HepG2 (cell line): ENCODE results near the gene ZBTB32. TPM values are rescaled to one million over a fixed set of nuclear protein-coding genes. Genes with fewer than 3 reads are reported as not detected.

Experiments used
- FOXK1 ChIP-seq: sonication (generic); formaldehyde crosslinking; IDR thresholded peaks from 2 replicates; pipeline ENCODE4 v1.4.0; 2020; ENCODE audit warnings: low read depth, missing genetic modification reagents, borderline replicate concordance
- GATAD2A ChIP-seq: IDR thresholded peaks from 2 replicates; pipeline ENCODE4 v1.6.1; 2016
- GTF2F1 ChIP-seq: fragments of 150-350 bp; IDR thresholded peaks from 2 replicates; pipeline ENCODE4 v1.6.1; 2014; ENCODE audit warnings: low read length
- PCBP1 ChIP-seq: fragments of 200-400 bp; formaldehyde crosslinking; IDR thresholded peaks from 2 replicates; pipeline ENCODE4 v1.6.1; 2017; ENCODE audit warnings: mild to moderate bottlenecking, low read depth, low read length, borderline replicate concordance
- PCBP2 ChIP-seq: fragments of 200-400 bp; formaldehyde crosslinking; optimal IDR thresholded peaks from 2 replicates; pipeline ENCODE3; 2018; ENCODE audit warnings: low read length, low read depth; ENCODE audit not compliant: poor library complexity, severe bottlenecking
- XRCC5 ChIP-seq: fragments of 200-400 bp; formaldehyde crosslinking; optimal IDR thresholded peaks from 2 replicates; pipeline ENCODE3; 2017; ENCODE audit warnings: mild to moderate bottlenecking, low read length
- YEATS2 ChIP-seq: sonication (generic); formaldehyde crosslinking; IDR thresholded peaks from 2 replicates; pipeline ENCODE4 v1.4.0; 2020; ENCODE audit warnings: missing genetic modification reagents, borderline replicate concordance
- ZBTB38 ChIP-seq: sonication (generic); formaldehyde crosslinking; IDR thresholded peaks from 2 replicates; pipeline ENCODE4 v1.5.1; 2020; ENCODE audit warnings: mild to moderate bottlenecking, missing genetic modification reagents
- ZMYM3 ChIP-seq: sonication (generic); formaldehyde crosslinking; IDR thresholded peaks from 2 replicates; pipeline ENCODE4 v1.5.1; 2020; ENCODE audit warnings: mild to moderate bottlenecking, missing genetic modification reagents
- ZNF414 ChIP-seq: sonication (generic); formaldehyde crosslinking; IDR thresholded peaks from 2 replicates; pipeline ENCODE4 v1.5.0; 2020; ENCODE audit warnings: missing genetic modification reagents
- ZNF737 ChIP-seq: sonication (generic); formaldehyde crosslinking; IDR thresholded peaks from 2 replicates; pipeline ENCODE4 v1.5.0; 2020; ENCODE audit warnings: missing genetic modification reagents, mild to moderate bottlenecking, borderline replicate concordance
- polyA plus RNA-seq, 8 experiments: library from polyadenylated mRNA; depleted of rRNA in 3 of 8; stranded (reverse) in 7 of 8; unstranded in 1 of 8; fragments of >200 nt; fragmentation: Illumina TruSeq in 4 of 8; extraction: Trizol in 4 of 8; gene quantifications; 2 replicates each; pipeline versions ENCODE4 v1.2.1 to v1.2.3, GENCODE V29; 2011 to 2016; ENCODE audit warnings: low read depth in 4 of 8, missing spikeins in 1 of 8, mixed read lengths in 1 of 8; ENCODE audit not compliant: insufficient read depth in 1 of 8
- total RNA-seq, 5 experiments: library from RNA; depleted of rRNA; stranded (reverse); fragments of >200 nt; fragmentation: Illumina TruSeq; extraction: Trizol; gene quantifications; 2 replicates each; pipeline ENCODE4 v1.2.3, GENCODE V29; 2016; ENCODE audit warnings: low read depth in 1 of 5
- TF ChIP-seq, protein P1 (sequence below): sonication (generic); formaldehyde crosslinking; IDR thresholded peaks from 2 replicates; pipeline ENCODE4 v1.5.0; 2020; ENCODE audit warnings: mild to moderate bottlenecking, missing genetic modification reagents, borderline replicate concordance
- TF ChIP-seq, protein P2 (sequence below): sonication (generic); formaldehyde crosslinking; IDR thresholded peaks from 2 replicates; pipeline ENCODE4 v1.8.1; 2023; ENCODE audit warnings: mild to moderate bottlenecking, moderate library complexity, missing genetic modification reagents
- TF ChIP-seq, protein P3 (sequence below): IDR thresholded peaks from 2 replicates; pipeline ENCODE4 v1.6.1; 2016; ENCODE audit warnings: low read depth, control low read depth
- TF ChIP-seq, protein P4 (sequence below): sonication (generic); formaldehyde crosslinking; IDR thresholded peaks from 2 replicates; pipeline ENCODE4 v1.4.0; 2020; ENCODE audit warnings: missing genetic modification reagents

ZBTB32 gene
- total and polyA plus RNA-seq, 2 of the 13 experiments (the other 11 are each of a cell fraction or from before 2014, with no cell fraction given) = not detected

DNA sequence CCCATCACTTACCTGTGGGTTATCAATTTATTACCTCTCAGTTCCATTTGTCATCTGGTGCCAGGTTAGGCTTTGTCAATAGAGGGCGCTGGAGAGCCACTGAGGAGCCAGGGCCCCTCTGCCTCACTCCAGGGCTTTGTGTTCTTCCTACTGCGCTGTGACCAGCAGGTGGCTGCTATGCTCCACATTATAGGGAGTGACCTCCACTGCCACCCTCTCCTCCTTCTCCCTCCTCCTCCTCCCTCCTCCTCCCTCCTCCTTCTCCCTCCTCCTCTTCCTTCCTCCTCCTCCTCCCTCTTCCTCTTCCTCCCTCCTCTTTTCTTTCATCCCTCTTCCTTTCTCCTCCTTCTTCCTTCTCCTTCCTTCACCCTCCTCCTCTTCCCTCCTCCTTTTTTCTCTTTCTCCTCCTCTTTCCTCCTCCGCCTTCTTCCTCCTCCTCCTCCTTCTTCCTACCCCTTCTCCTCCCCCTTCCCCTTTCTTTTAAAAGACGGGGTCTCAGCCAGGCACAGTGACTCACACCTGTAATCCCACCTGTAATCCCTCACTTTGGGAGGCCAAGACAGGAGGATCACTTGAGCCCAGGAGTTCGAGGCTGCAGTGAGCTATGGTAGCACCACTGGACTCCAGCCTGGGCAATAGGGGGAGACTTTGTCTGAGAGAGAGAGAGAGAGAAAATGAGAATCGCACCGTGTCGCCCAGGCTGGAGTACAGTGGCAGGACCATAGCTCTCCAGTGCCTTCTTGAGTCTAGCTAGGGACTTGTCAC lies 10.3 kb upstream of the ZBTB32 start (continued):
- TF ChIP-seq, protein P1, sequence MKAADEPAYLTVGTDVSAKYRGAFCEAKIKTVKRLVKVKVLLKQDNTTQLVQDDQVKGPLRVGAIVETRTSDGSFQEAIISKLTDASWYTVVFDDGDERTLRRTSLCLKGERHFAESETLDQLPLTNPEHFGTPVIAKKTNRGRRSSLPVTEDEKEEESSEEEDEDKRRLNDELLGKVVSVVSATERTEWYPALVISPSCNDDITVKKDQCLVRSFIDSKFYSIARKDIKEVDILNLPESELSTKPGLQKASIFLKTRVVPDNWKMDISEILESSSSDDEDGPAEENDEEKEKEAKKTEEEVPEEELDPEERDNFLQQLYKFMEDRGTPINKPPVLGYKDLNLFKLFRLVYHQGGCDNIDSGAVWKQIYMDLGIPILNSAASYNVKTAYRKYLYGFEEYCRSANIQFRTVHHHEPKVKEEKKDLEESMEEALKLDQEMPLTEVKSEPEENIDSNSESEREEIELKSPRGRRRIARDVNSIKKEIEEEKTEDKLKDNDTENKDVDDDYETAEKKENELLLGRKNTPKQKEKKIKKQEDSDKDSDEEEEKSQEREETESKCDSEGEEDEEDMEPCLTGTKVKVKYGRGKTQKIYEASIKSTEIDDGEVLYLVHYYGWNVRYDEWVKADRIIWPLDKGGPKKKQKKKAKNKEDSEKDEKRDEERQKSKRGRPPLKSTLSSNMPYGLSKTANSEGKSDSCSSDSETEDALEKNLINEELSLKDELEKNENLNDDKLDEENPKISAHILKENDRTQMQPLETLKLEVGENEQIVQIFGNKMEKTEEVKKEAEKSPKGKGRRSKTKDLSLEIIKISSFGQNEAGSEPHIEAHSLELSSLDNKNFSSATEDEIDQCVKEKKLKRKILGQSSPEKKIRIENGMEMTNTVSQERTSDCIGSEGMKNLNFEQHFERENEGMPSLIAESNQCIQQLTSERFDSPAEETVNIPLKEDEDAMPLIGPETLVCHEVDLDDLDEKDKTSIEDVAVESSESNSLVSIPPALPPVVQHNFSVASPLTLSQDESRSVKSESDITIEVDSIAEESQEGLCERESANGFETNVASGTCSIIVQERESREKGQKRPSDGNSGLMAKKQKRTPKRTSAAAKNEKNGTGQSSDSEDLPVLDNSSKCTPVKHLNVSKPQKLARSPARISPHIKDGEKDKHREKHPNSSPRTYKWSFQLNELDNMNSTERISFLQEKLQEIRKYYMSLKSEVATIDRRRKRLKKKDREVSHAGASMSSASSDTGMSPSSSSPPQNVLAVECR = peak; percentile 62; the same call in 1 of the 2 replicates
- 0 out of 2 replicates have a peak, but pooled peaks have one; percentile 51 for TF ChIP-seq YEATS2 (CRISPR knock-in tag)
- peak; percentile 62; the same call in 1 of the 2 replicates for TF ChIP-seq GATAD2A (CRISPR knock-in tag)
- TF ChIP-seq ZNF737 (CRISPR knock-in tag) = no peak
- peak; percentile 94 for TF ChIP-seq XRCC5
- peak; percentile 50; the same call in 1 of the 2 replicates for TF ChIP-seq FOXK1 (CRISPR knock-in tag)
- TF ChIP-seq, protein P2, sequence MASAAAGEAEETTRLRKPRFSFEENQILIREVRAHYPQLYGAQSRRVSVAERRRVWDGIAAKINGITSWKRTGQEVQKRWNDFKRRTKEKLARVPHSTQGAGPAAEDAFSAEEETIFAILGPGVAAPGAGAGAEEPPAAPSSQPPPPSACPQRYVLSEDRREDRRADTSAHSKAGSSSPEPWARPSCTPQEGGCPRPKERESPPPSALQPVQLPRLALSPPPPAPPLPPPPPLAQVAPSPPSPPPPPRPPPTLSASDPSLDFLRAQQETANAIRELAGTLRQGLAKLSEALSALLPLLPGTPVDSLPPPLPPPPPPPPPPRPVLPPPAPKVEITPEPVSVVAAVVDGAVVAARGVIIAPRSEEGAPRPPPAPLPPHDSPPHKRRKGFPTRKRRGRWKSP = peak; percentile 46; the same call in 1 of the 2 replicates
- TF ChIP-seq, protein P3, sequence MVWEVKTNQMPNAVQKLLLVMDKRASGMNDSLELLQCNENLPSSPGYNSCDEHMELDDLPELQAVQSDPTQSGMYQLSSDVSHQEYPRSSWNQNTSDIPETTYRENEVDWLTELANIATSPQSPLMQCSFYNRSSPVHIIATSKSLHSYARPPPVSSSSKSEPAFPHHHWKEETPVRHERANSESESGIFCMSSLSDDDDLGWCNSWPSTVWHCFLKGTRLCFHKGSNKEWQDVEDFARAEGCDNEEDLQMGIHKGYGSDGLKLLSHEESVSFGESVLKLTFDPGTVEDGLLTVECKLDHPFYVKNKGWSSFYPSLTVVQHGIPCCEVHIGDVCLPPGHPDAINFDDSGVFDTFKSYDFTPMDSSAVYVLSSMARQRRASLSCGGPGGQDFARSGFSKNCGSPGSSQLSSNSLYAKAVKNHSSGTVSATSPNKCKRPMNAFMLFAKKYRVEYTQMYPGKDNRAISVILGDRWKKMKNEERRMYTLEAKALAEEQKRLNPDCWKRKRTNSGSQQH (CRISPR knock-in tag) = 0 out of 2 replicates have a peak, but pooled peaks have one; percentile 36
- TF ChIP-seq GTF2F1 = no peak
- TF ChIP-seq PCBP1 = peak; percentile 98
- TF ChIP-seq ZMYM3 (CRISPR knock-in tag) = no peak
- TF ChIP-seq, protein P4, sequence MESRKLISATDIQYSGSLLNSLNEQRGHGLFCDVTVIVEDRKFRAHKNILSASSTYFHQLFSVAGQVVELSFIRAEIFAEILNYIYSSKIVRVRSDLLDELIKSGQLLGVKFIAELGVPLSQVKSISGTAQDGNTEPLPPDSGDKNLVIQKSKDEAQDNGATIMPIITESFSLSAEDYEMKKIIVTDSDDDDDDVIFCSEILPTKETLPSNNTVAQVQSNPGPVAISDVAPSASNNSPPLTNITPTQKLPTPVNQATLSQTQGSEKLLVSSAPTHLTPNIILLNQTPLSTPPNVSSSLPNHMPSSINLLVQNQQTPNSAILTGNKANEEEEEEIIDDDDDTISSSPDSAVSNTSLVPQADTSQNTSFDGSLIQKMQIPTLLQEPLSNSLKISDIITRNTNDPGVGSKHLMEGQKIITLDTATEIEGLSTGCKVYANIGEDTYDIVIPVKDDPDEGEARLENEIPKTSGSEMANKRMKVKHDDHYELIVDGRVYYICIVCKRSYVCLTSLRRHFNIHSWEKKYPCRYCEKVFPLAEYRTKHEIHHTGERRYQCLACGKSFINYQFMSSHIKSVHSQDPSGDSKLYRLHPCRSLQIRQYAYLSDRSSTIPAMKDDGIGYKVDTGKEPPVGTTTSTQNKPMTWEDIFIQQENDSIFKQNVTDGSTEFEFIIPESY (CRISPR knock-in tag) = peak; percentile 70
- peak; percentile 89 for TF ChIP-seq PCBP2
- TF ChIP-seq ZBTB38 (CRISPR knock-in tag) = 0 out of 2 replicates have a peak, but pooled peaks have one; percentile 22
- 0 out of 2 replicates have a peak, but pooled peaks have one; percentile 33 for TF ChIP-seq ZNF414 (CRISPR knock-in tag)
